ENCODE results near the gene BNC2. TPM values are rescaled to one million over a fixed set of nuclear protein-coding genes. Genes with fewer than 3 reads are reported as not detected.

The BNC2 gene
- total and polyA plus RNA-seq, 2 of the 4 experiments (the other 2 are of a cell fraction): 15.5 to 45.2 TPM

DNA sequence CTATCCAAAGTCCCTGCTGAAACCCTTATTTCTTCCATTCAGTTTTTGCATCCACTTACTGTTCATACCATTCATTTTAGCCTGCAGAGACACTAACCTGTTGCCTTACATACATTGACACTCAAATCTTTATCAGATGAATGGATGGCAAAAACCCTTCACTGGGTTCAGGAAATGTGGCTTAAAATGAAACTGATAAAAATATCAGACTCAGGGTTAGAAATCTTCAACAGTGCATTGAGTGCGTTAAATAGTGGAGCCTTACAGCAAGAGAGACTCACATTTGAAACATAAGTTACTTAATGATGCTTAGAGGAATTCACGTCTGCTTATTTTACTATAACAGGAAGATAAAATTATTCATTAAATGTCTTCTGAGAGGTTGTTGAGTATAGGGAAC lies 28.0 kb upstream of the BNC2 start:
- no peak overlapping the region for H3K27ac ChIP-seq (ENCODE audit: insufficient read depth, low read length)
- no peak overlapping the region for H4K5ac ChIP-seq (ENCODE audit: low read depth, low read length)
- DNase-seq: no peak
- no peak overlapping the region for H2BK5ac ChIP-seq (ENCODE audit: low read depth, low read length, poor library complexity, severe bottlenecking)
- dilution Hi-C loops (cut with HindIII; ENCODE audit: low sequenced_read_pairs, unreplicated experiment) (no loop called here), intact Hi-C loops (cut with micrococcal nuclease) (loop anchor here (5.0 kb wide), 2 partner anchors 34 to 64 kb away; no protein-coding TSS in a partner anchor), in situ Hi-C loops (cut with MboI; ENCODE audit: low sequenced_read_pairs) (no loop called here)
- no peak overlapping the region for H2AK5ac ChIP-seq (ENCODE audit: low read depth, low read length)
- no peak overlapping the region for H2AK9ac ChIP-seq (replicated peaks; ENCODE audit: low read depth, low read length, poor library complexity)
- no peak overlapping the region for H3K4ac ChIP-seq (ENCODE audit: low read depth, low read length)
- ChIA-PET POLR2A (ENCODE audit: unreplicated experiment) (no interaction called here), CTCF (no interaction called here)
- no peaks in the 10 kb centered on the region for H3K27me3 ChIP-seq (ENCODE audit: control insufficient read depth, insufficient read depth, low read length)
- no peak overlapping the region for H3K23ac ChIP-seq (ENCODE audit: low read depth, low read length)
- H3K56ac ChIP-seq (ENCODE audit: extremely low read depth, insufficient read depth, low read length): no peak overlapping the region
- H2BK20ac ChIP-seq (ENCODE audit: low read depth, low read length): no peak overlapping the region
- WGBS, 2 experiments (ENCODE audit: extremely low coverage in 2 of 2, insufficient read length in 1 of 2): no CpG with 5 or more reads among the region's 2 CpGs
- no peaks in the 10 kb centered on the region for H3K9me3 ChIP-seq (ENCODE audit: control insufficient read depth, insufficient read depth, low read length)
- no peaks in the 10 kb centered on the region for H4K20me1 ChIP-seq (ENCODE audit: insufficient read depth, low read length)
- no peaks in the 10 kb centered on the region for H3K9me1 ChIP-seq (ENCODE audit: insufficient read depth, low read length)
- no peaks in the 10 kb centered on the region for H3K4me1 ChIP-seq (ENCODE audit: control insufficient read depth, insufficient read depth, low read length)
- no peak overlapping the region for H3K9ac ChIP-seq (ENCODE audit: low read depth, low read length)
- no peak overlapping the region for H2BK15ac ChIP-seq (ENCODE audit: low read depth, low read length)
- no peak overlapping the region for H4K8ac ChIP-seq (ENCODE audit: low read depth in 2 of 2, low read length in 2 of 2)
- no peak overlapping the region for H3K14ac ChIP-seq (replicated peaks; ENCODE audit: low read depth, low read length)
- H3K4me2 ChIP-seq (ENCODE audit: low read depth, low read length): no peak overlapping the region
- no peak overlapping the region for H3K18ac ChIP-seq (ENCODE audit: low read depth, low read length)
- no TSS peak for BruUV-seq (replicated peaks)
- no peak overlapping the region for H2AFZ ChIP-seq (replicated peaks; ENCODE audit: low read length, poor library complexity)
- no peaks in the 10 kb centered on the region for H3K79me1 ChIP-seq (ENCODE audit: low read depth in 1 of 2, low read length in 2 of 2)
- H2BK120ac ChIP-seq (ENCODE audit: low read depth, low read length): no peak overlapping the region
- no peak overlapping the region for H3K4me3 ChIP-seq (ENCODE audit: insufficient read depth, low read depth, low read length)
- no peak overlapping the region for H4K91ac ChIP-seq (ENCODE audit: insufficient read depth, low read depth, low read length)
- TF ChIP-seq CHD1 (IDR thresholded peaks at IDR 0.05; ENCODE audit: low read depth, low read length): no peak
- no peaks in the 10 kb centered on the region for H3K36me3 ChIP-seq (ENCODE audit: control insufficient read depth, insufficient read depth, low read length)
- ATAC-seq (ENCODE audit: low read depth): no peak
